Mesothelial cell of epicardium (in vitro differentiated cells): Measurements from ENCODE around the gene SLC16A10. TPM values are rescaled to one million over a fixed set of nuclear protein-coding genes. Genes with fewer than 3 reads are reported as not detected.

Experiments
- DNase-seq, 2 experiments: peaks; one replicate each; pipeline ENCODE4 v3.0.0; 2021; ENCODE audit warnings: low spot score in 2 of 2; ENCODE audit not compliant: unreplicated experiment in 2 of 2
- H3K27ac Mint-ChIP-seq: 2 replicates; pipeline ENCODE4 v1.8.0; 2021; ENCODE audit warnings: mixed read lengths
- H3K27me3 Mint-ChIP-seq: 2 replicates; pipeline ENCODE4 v1.8.0; 2021; ENCODE audit warnings: low read depth, mixed read lengths
- H3K36me3 Mint-ChIP-seq: 2 replicates; pipeline ENCODE4 v1.8.0; 2021; ENCODE audit warnings: mixed read lengths
- H3K4me1 Mint-ChIP-seq: 2 replicates; pipeline ENCODE4 v1.8.0; 2021; ENCODE audit warnings: mixed read lengths
- H3K4me3 Mint-ChIP-seq: 2 replicates; pipeline ENCODE4 v1.8.0; 2021; ENCODE audit warnings: mild to moderate bottlenecking, moderate library complexity, mixed read lengths
- H3K9me3 Mint-ChIP-seq: 2 replicates; pipeline ENCODE4 v1.8.0; 2021; ENCODE audit warnings: mixed read lengths
- total RNA-seq: library from RNA; stranded (reverse); gene quantifications from 3 replicates; pipeline ENCODE4 v1.2.1, GENCODE V29; 2021
- TF ChIP-seq, protein P1 (sequence below): fragments of 200-600 bp; sonication (generic); IDR thresholded peaks from one replicate; pipeline ENCODE4 v1.5.0; 2021; ENCODE audit warnings: antibody characterized with exemption; ENCODE audit not compliant: unreplicated experiment

Gene SLC16A10
- total RNA-seq, 1 donor from 2014 or later, result 18.0 TPM

DNA sequence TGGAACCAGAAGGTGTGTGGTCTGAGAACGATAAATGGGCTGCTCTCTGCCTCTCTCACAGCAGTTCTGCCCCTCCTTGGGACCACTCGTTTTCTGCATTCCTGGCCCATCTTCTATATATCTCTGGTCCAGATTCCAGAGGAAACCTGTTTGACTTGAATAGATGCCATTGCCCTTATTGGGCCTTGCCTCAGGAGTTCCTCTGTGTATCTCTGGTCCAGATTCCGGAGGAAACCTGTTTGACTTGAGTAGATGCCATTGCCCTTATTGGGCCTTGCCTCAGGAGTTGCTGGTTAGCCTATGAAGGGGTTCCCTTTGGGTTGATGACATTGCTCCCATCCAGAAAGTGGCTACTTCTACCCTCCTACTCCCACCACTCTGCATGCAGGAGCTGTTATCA, 189.4 kb downstream of the SLC16A10 start:
- H3K36me3 Mint-ChIP-seq, result peaks cover 83% of the 10 kb centered on the region
- DNase-seq, result no peak
- H3K27me3 Mint-ChIP-seq, result no peaks in the 10 kb centered on the region
- H3K4me1 Mint-ChIP-seq, result no peaks in the 10 kb centered on the region
- H3K9me3 Mint-ChIP-seq, result peaks cover 52% of the 10 kb centered on the region
- TF ChIP-seq, protein P1, sequence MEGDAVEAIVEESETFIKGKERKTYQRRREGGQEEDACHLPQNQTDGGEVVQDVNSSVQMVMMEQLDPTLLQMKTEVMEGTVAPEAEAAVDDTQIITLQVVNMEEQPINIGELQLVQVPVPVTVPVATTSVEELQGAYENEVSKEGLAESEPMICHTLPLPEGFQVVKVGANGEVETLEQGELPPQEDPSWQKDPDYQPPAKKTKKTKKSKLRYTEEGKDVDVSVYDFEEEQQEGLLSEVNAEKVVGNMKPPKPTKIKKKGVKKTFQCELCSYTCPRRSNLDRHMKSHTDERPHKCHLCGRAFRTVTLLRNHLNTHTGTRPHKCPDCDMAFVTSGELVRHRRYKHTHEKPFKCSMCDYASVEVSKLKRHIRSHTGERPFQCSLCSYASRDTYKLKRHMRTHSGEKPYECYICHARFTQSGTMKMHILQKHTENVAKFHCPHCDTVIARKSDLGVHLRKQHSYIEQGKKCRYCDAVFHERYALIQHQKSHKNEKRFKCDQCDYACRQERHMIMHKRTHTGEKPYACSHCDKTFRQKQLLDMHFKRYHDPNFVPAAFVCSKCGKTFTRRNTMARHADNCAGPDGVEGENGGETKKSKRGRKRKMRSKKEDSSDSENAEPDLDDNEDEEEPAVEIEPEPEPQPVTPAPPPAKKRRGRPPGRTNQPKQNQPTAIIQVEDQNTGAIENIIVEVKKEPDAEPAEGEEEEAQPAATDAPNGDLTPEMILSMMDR, result no peak
- H3K4me3 Mint-ChIP-seq, result no peak overlapping the region
- H3K27ac Mint-ChIP-seq, result no peak overlapping the region

DNA sequence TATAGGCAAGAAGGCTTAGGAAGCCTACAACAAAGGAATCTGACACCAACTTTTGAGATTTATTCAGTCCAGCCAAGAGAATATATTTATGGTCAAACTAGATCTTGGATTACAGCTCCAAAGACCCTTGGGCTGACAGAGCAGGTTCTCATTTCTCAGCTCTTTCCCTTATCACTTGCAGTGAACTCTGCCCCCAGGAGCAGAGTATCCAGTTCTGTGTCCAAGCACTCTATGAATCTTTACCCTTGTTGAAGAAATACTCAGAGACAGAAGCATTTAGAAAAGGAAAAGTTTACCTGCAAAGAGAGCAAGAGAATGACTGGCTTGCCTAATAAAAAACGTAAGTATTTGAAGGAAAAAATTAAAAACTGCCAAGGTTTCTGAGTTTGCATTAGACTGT, 190.5 kb downstream of the SLC16A10 start:
- Mint-ChIP-seq H3K27me3 (no peaks in the 10 kb centered on the region), H3K9me3 (peaks cover 55% of the 10 kb centered on the region), H3K36me3 (peaks cover 87% of the 10 kb centered on the region), H3K27ac (no peak overlapping the region), H3K4me1 (no peaks in the 10 kb centered on the region), H3K4me3 (no peak overlapping the region)
- no peak for DNase-seq
- TF ChIP-seq, protein P1, result no peak

DNA sequence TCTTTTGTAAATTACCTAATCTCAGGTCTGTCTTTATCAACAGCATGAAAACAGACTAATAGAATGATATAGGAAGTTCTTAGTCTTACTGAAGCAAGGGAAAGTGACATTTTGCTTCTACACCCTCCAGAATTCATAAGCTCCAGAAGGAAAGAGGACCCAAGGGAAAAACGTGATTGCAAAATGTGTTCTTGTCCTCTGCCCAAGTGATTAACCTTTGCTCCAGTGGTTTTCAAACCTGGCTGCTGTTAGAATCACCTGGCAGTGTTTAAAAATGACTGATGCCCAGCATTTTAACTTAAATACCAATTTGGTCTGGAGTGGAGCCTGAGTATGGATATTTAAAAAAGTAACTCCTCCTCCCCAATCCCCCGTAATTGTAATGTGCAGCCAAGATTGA, 191.4 kb downstream of the SLC16A10 start:
- TF ChIP-seq, protein P1, result no peak
- peaks cover 50% of the 10 kb centered on the region for H3K9me3 Mint-ChIP-seq
- no peaks in the 10 kb centered on the region for H3K4me1 Mint-ChIP-seq
- peaks cover 85% of the 10 kb centered on the region for H3K36me3 Mint-ChIP-seq
- H3K4me3 Mint-ChIP-seq, result no peak overlapping the region
- H3K27me3 Mint-ChIP-seq, result no peaks in the 10 kb centered on the region
- no peak for DNase-seq
- H3K27ac Mint-ChIP-seq, result no peak overlapping the region

DNA sequence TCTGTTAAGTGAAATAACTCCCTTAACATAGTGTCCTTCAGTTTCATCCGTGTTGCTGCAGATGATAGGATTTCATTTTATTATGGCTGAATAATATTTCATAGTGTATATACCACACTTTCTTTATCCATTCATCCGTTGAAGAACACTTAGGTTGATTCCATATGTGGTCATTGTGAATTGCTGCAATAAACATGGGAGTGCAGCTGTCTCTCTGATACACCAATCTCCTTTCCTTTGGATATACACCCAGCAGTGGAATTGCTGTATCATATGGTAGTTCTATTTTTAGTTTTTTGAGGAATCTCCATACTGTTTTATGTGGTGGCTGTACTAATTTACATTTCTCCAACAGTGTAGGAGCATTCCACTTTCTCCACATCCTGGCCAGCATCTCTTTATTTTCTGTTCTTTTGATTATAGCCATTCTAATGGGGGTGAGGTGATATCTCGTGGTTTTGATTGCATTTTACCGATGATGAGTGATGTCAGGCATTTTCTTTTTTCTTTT, 193.2 kb downstream of the SLC16A10 start:
- Mint-ChIP-seq H3K36me3 (peaks cover 75% of the 10 kb centered on the region), H3K4me3 (no peak overlapping the region)

More for the DNA sequence above, 193.2 kb downstream of the SLC16A10 start:
- TF ChIP-seq, protein P1, result no peak
- Mint-ChIP-seq H3K27me3 (no peaks in the 10 kb centered on the region), H3K4me1 (no peaks in the 10 kb centered on the region), H3K27ac (no peak overlapping the region), H3K9me3 (peaks cover 36% of the 10 kb centered on the region)
- DNase-seq, result no peak

Other genes with a start within 250 kb of the SLC16A10 start
- gene AMD1, start 212.7 kb upstream of the SLC16A10 start, total RNA-seq, result 46.0 to 46.8 TPM (median 46.7 TPM) in 3 replicates
- 56.6 to 58.8 TPM (median 58.8 TPM) in 3 replicates for gene GTF3C6, start 128.8 kb upstream of the SLC16A10 start, total RNA-seq
- 20.7 to 23.6 TPM (median 22.9 TPM) in 3 replicates for gene RPF2, start 105.5 kb upstream of the SLC16A10 start, total RNA-seq